ENCODE measurements around the gene PTGES2. TPM values are rescaled to one million over a fixed set of nuclear protein-coding genes. Genes with fewer than 3 reads are reported as not detected.

PTGES2 gene
- 39.4 and 40.7 TPM in 2 replicates for total RNA-seq

GRCh38 chr9:128127568-128127989 lies at the start of gene PTGES2:
Gene PTGES2 (minus strand): TSS chr9:128127729. CDS start chr9:128127717, 12 bp downstream.

GRCh38 chr9:128159784-128160602 lies 32.5 kb upstream of the PTGES2 start, which contains the start of gene BBLN:
Gene BBLN (plus strand): TSS chr9:128160265. CDS start chr9:128160408, 143 bp downstream.

GRCh38 chr9:128149001-128149701 lies 21.6 kb upstream of the PTGES2 start, which contains the start of gene LCN2:
Gene LCN2 (plus strand): TSS chr9:128149453. CDS start chr9:128149526, 73 bp downstream.

Other genes with a start within 250 kb of the PTGES2 start
- 79.0 and 95.3 TPM in 2 replicates for gene ST6GALNAC6, start 228.1 kb downstream of the PTGES2 start, total RNA-seq
- 67.5 and 83.5 TPM in 2 replicates for gene ST6GALNAC4, start 210.7 kb downstream of the PTGES2 start, total RNA-seq
- gene PIP5KL1, start 197.0 kb downstream of the PTGES2 start, total RNA-seq, result 0.44 and 4.5 TPM in 2 replicates
- 13.0 and 14.4 TPM in 2 replicates for gene DPM2, start 189.9 kb downstream of the PTGES2 start, total RNA-seq
- gene EEIG1, start 146.7 kb downstream of the PTGES2 start, total RNA-seq, result 13.5 and 15.4 TPM in 2 replicates
- 7.1 and 8.1 TPM in 2 replicates for gene NAIF1, start 60.4 kb downstream of the PTGES2 start, total RNA-seq
- gene SLC25A25, start 59.5 kb downstream of the PTGES2 start, total RNA-seq, result 8.0 and 12.2 TPM in 2 replicates
- gene LCN2, start 21.7 kb upstream of the PTGES2 start, total RNA-seq, result not detected in 2 replicates
- 279 and 292 TPM in 2 replicates for gene BBLN, start 32.5 kb upstream of the PTGES2 start, total RNA-seq
- 40.2 and 45.4 TPM in 2 replicates for gene CIZ1, start 63.8 kb upstream of the PTGES2 start, total RNA-seq
- 3.6 and 5.6 TPM in 2 replicates for gene DNM1, start 75.7 kb upstream of the PTGES2 start, total RNA-seq
- gene GOLGA2, start 148.3 kb upstream of the PTGES2 start, total RNA-seq, result 110 and 144 TPM in 2 replicates
- 27.2 and 35.1 TPM in 2 replicates for gene SWI5, start 148.5 kb upstream of the PTGES2 start, total RNA-seq
- gene TRUB2, start 194.7 kb upstream of the PTGES2 start, total RNA-seq, result 10.2 and 11.3 TPM in 2 replicates
- 32.0 and 37.5 TPM in 2 replicates for gene COQ4, start 195.1 kb upstream of the PTGES2 start, total RNA-seq
- 14.7 and 21.6 TPM in 2 replicates for gene SLC27A4, start 212.8 kb upstream of the PTGES2 start, total RNA-seq
- 26.5 and 39.1 TPM in 2 replicates for gene URM1, start 243.6 kb upstream of the PTGES2 start, total RNA-seq

Data from cardiac ventricle fibroblast (primary cell).